H9 (cell line): ENCODE measurements around the gene ATP1B2. TPM values are rescaled to one million over a fixed set of nuclear protein-coding genes. Genes with fewer than 3 reads are reported as not detected.

ENCODE experiments used
- DNase-seq: peaks from one replicate; pipeline ENCODE4 v3.0.0-alpha.2; 2017
- H2AFZ ChIP-seq: one replicate; pipeline ENCODE4 v1.6.1; 2013; ENCODE audit warnings: mild to moderate bottlenecking, low read length, control low read depth, moderate library complexity
- H2AK5ac ChIP-seq: 2 replicates; pipeline ENCODE4 v1.6.1; 2013; ENCODE audit warnings: low read length, control low read depth, mixed read lengths; ENCODE audit not compliant: insufficient read length
- H2BK120ac ChIP-seq: one replicate; pipeline ENCODE4 v1.6.1; 2013; ENCODE audit warnings: low read depth, mild to moderate bottlenecking, low read length, control low read depth, inconsistent platforms; ENCODE audit not compliant: poor library complexity, severe bottlenecking
- H2BK12ac ChIP-seq: 2 replicates; pipeline ENCODE4 v1.6.1; 2013; ENCODE audit warnings: low read length, control low read depth, mixed read lengths, low read depth; ENCODE audit not compliant: insufficient read length
- H2BK15ac ChIP-seq: 2 replicates; pipeline ENCODE4 v1.6.1; 2013; ENCODE audit warnings: low read depth, low read length, control low read depth
- H2BK20ac ChIP-seq: one replicate; pipeline ENCODE4 v1.6.1; 2013; ENCODE audit warnings: low read depth, mild to moderate bottlenecking, low read length, control low read depth, inconsistent platforms; ENCODE audit not compliant: poor library complexity, severe bottlenecking
- H2BK5ac ChIP-seq: 2 replicates; pipeline ENCODE4 v1.6.1; 2013; ENCODE audit warnings: low read length, control low read depth, mixed read lengths; ENCODE audit not compliant: insufficient read length
- H3K14ac ChIP-seq: 2 replicates; pipeline ENCODE4 v1.6.1; 2013; ENCODE audit warnings: low read length, control low read depth; ENCODE audit not compliant: insufficient read depth
- H3K18ac ChIP-seq: 2 replicates; pipeline ENCODE4 v1.6.1; 2013; ENCODE audit warnings: low read depth, mild to moderate bottlenecking, mixed read lengths, low read length, control low read depth; ENCODE audit not compliant: insufficient read length
- H3K23ac ChIP-seq: 2 replicates; pipeline ENCODE4 v1.6.1; 2013; ENCODE audit warnings: low read length, control low read depth, mixed read lengths, low read depth; ENCODE audit not compliant: insufficient read length
- H3K23me2 ChIP-seq: 2 replicates; pipeline ENCODE4 v1.6.1; 2013; ENCODE audit warnings: low read depth, mild to moderate bottlenecking, mixed read lengths, low read length, control low read depth; ENCODE audit not compliant: insufficient read length, poor library complexity, severe bottlenecking
- H3K27ac ChIP-seq: 2 replicates; pipeline ENCODE4 v1.5.1; 2013; ENCODE audit warnings: low read length, control low read depth, mixed read lengths, low read depth; ENCODE audit not compliant: insufficient read length
- H3K27me3 ChIP-seq: 2 replicates; pipeline ENCODE4 v1.6.1; 2013; ENCODE audit warnings: low read length, control low read depth, inconsistent platforms; ENCODE audit not compliant: insufficient read depth
- H3K4ac ChIP-seq: 2 replicates; pipeline ENCODE4 v1.6.1; 2013; ENCODE audit warnings: low read depth, mild to moderate bottlenecking, control low read depth, inconsistent platforms, low read length, moderate library complexity
- H3K4me1 ChIP-seq: 2 replicates; pipeline ENCODE4 v1.6.1; 2013; ENCODE audit warnings: low read length, control low read depth, inconsistent platforms; ENCODE audit not compliant: insufficient read depth
- H3K4me2 ChIP-seq: 2 replicates; pipeline ENCODE4 v1.6.1; 2013; ENCODE audit warnings: low read length, control low read depth, mixed read lengths; ENCODE audit not compliant: insufficient read length, insufficient read depth
- H3K56ac ChIP-seq: 2 replicates; pipeline ENCODE4 v1.6.1; 2013; ENCODE audit warnings: low read depth, mild to moderate bottlenecking, mixed read lengths, low read length, control low read depth; ENCODE audit not compliant: insufficient read length
- H3K79me1 ChIP-seq: 2 replicates; pipeline ENCODE4 v1.6.1; 2013; ENCODE audit warnings: low read depth, mild to moderate bottlenecking, moderate library complexity, low read length, control low read depth, inconsistent platforms; ENCODE audit not compliant: insufficient read depth, poor library complexity, severe bottlenecking
- H3K79me2 ChIP-seq: 2 replicates; pipeline ENCODE4 v1.6.1; 2013; ENCODE audit warnings: low read length, control low read depth, inconsistent platforms; ENCODE audit not compliant: insufficient read depth
- H3K9ac ChIP-seq: 2 replicates; pipeline ENCODE4 v1.6.1; 2013; ENCODE audit warnings: low read length, control low read depth, mixed read lengths; ENCODE audit not compliant: insufficient read length; ENCODE audit errors: extremely low read depth
- H3K9me3 ChIP-seq: one replicate; pipeline ENCODE4 v1.6.1; 2013; ENCODE audit warnings: low read depth, low read length, inconsistent platforms; ENCODE audit not compliant: control insufficient read depth
- H3T11ph ChIP-seq: one replicate; pipeline ENCODE4 v1.6.1; 2013; ENCODE audit warnings: mild to moderate bottlenecking, low read length, control low read depth, inconsistent platforms
- H4K20me1 ChIP-seq: one replicate; pipeline ENCODE4 v1.6.1; 2013; ENCODE audit not compliant: control insufficient read depth, insufficient read length, insufficient read depth
- H4K5ac ChIP-seq: 2 replicates; pipeline ENCODE4 v1.6.1; 2013; ENCODE audit warnings: low read depth, mild to moderate bottlenecking, mixed read lengths, low read length, control low read depth; ENCODE audit not compliant: insufficient read length
- H4K8ac ChIP-seq: replicated peaks from 2 replicates; pipeline ENCODE4 v1.6.1; 2013; ENCODE audit warnings: low read length, control low read depth, mixed read lengths, low read depth; ENCODE audit not compliant: insufficient read length
- H4K91ac ChIP-seq: 2 replicates; pipeline ENCODE4 v1.6.1; 2013; ENCODE audit warnings: low read depth, mild to moderate bottlenecking, moderate library complexity, mixed read lengths, low read length, control low read depth; ENCODE audit not compliant: insufficient read length
- H3K27ac Mint-ChIP-seq, 3 experiments: 2 replicates in 2 of 3; 3 replicates in 1 of 3; pipeline ENCODE4 v1.8.0; 2020 to 2021; ENCODE audit warnings: mixed read lengths in 3 of 3, mild to moderate bottlenecking in 1 of 3, moderate library complexity in 1 of 3
- H3K27me3 Mint-ChIP-seq: 2 replicates; pipeline ENCODE4 v1.8.0; 2021; ENCODE audit warnings: low read depth, mild to moderate bottlenecking, moderate library complexity, mixed read lengths
- H3K36me3 Mint-ChIP-seq, 3 experiments: 2 replicates in 2 of 3; 3 replicates in 1 of 3; pipeline ENCODE4 v1.8.0; 2020 to 2021; ENCODE audit warnings: low read depth in 3 of 3, mixed read lengths in 3 of 3; ENCODE audit not compliant: insufficient read depth in 1 of 3
- H3K4me1 Mint-ChIP-seq, 2 experiments: 2 replicates each; pipeline ENCODE4 v1.8.0; 2020; ENCODE audit warnings: mixed read lengths in 2 of 2
- H3K4me3 Mint-ChIP-seq, 2 experiments: 2 replicates in 1 of 2; 3 replicates in 1 of 2; pipeline ENCODE4 v1.8.0; 2020 to 2021; ENCODE audit warnings: mild to moderate bottlenecking in 2 of 2, mixed read lengths in 2 of 2, moderate library complexity in 1 of 2
- H3K9me3 Mint-ChIP-seq, 2 experiments: 2 replicates in 1 of 2; 3 replicates in 1 of 2; pipeline ENCODE4 v1.8.0; 2020; ENCODE audit warnings: mild to moderate bottlenecking in 2 of 2, mixed read lengths in 2 of 2, moderate library complexity in 1 of 2
- CTCF ChIP-seq: fragments of 200-600 bp; sonication (generic); conservative IDR thresholded peaks from 3 replicates; pipeline ENCODE4 v1.8.0; 2021; ENCODE audit warnings: antibody characterized with exemption, mild to moderate bottlenecking
- WGBS: extraction: QIAGEN DNeasy Blood & Tissue Kit; methylation state at CpG from one replicate; pipeline ENCODE4 v1.1.7; 2013; ENCODE audit warnings: missing lambda C conversion rate, low lambda C conversion rate, mixed read lengths; ENCODE audit not compliant: insufficient read length; ENCODE audit errors: extremely low coverage; 5-methylcytosine and 5-hydroxymethylcytosine counted together
- total RNA-seq: library from RNA; stranded (reverse); gene quantifications from 2 replicates; pipeline ENCODE4 v1.2.1, GENCODE V29; 2021

ATP1B2 gene
- total RNA-seq, 1 experiment from 2014 or later: 16.2 TPM

- Mint-ChIP-seq H3K9me3 (no peaks in the 10 kb centered on the region; a peak in 1 of 5 replicates), H3K27ac (no peak overlapping the region; a peak in 2 of 7 replicates), H3K4me1 (no peaks in the 10 kb centered on the region), H3K27me3 (no peaks in the 10 kb centered on the region), H3K4me3 (no peak overlapping the region), H3K36me3 (peaks cover 19 to 34% (median 34%) of the 10 kb centered on the region in 3 experiments; a peak in 6 of 7 replicates)
- no peak overlapping the region for H2BK12ac ChIP-seq
- no peak overlapping the region for H2AK5ac ChIP-seq
- H2AFZ ChIP-seq: no peak overlapping the region
- no peak overlapping the region for H3K9ac ChIP-seq
- no peak overlapping the region for H3K18ac ChIP-seq
- no peak overlapping the region for H3T11ph ChIP-seq
- no peak overlapping the region for H2BK15ac ChIP-seq
- H3K23ac ChIP-seq: no peak overlapping the region
- H4K91ac ChIP-seq: no peak overlapping the region
- H4K20me1 ChIP-seq: no peaks in the 10 kb centered on the region
- no peak overlapping the region for H3K14ac ChIP-seq
- H3K79me1 ChIP-seq: no peaks in the 10 kb centered on the region
- no peak overlapping the region for H3K56ac ChIP-seq
- H2BK120ac ChIP-seq: no peak overlapping the region
- H3K27ac ChIP-seq: no peak overlapping the region
- no peak overlapping the region for H3K4ac ChIP-seq
- WGBS: no CpG with 5 or more reads among the region's 10 CpGs
- H3K23me2 ChIP-seq: no peaks in the 10 kb centered on the region
- H2BK20ac ChIP-seq: no peak overlapping the region
- no peaks in the 10 kb centered on the region for H3K4me1 ChIP-seq
- no peaks in the 10 kb centered on the region for H3K9me3 ChIP-seq
- no peak for DNase-seq
- H4K8ac ChIP-seq: no peak overlapping the region
- H4K5ac ChIP-seq: no peak overlapping the region
- H3K27me3 ChIP-seq: no peaks in the 10 kb centered on the region
- no peak overlapping the region for H3K4me2 ChIP-seq
- no peak overlapping the region for H2BK5ac ChIP-seq
- no peak for TF ChIP-seq CTCF
- H3K79me2 ChIP-seq: no peaks in the 10 kb centered on the region
Observed at GRCh38 chr17:7695586-7695985, 44.9 kb downstream of the ATP1B2 start.
